HUES48 (cell line): ENCODE results near the gene AP4B1.
"Not testable (repeated sequence)": the region's sequence is repeated elsewhere in the genome, so short reads cannot be mapped to it uniquely, and the experiment has no call there.

Experiments
- H3K27ac ChIP-seq: one replicate; pipeline ENCODE4 v1.7.0; 2013; ENCODE audit warnings: low read depth, low read length, inconsistent platforms
- H3K27me3 ChIP-seq: 2 replicates; pipeline ENCODE4 v1.6.1; 2013; ENCODE audit warnings: mild to moderate bottlenecking, low read length; ENCODE audit not compliant: control insufficient read depth, insufficient read depth
- H3K36me3 ChIP-seq: 2 replicates; pipeline ENCODE4 v1.6.1; 2013; ENCODE audit warnings: low read length; ENCODE audit not compliant: control insufficient read depth, insufficient read depth
- H3K4me1 ChIP-seq: 2 replicates; pipeline ENCODE4 v1.6.1; 2013; ENCODE audit warnings: mild to moderate bottlenecking, low read length; ENCODE audit not compliant: control insufficient read depth, insufficient read depth
- H3K4me3 ChIP-seq: 2 replicates; pipeline ENCODE4 v1.5.1; 2013; ENCODE audit warnings: mild to moderate bottlenecking, low read depth, low read length
- H3K9ac ChIP-seq: 2 replicates; pipeline ENCODE4 v1.6.1; 2013; ENCODE audit warnings: mild to moderate bottlenecking, low read depth, low read length, moderate library complexity
- H3K9me3 ChIP-seq: 2 replicates; pipeline ENCODE4 v1.6.1; 2013; ENCODE audit warnings: low read length; ENCODE audit not compliant: control insufficient read depth, insufficient read depth

AP4B1 gene

DNA sequence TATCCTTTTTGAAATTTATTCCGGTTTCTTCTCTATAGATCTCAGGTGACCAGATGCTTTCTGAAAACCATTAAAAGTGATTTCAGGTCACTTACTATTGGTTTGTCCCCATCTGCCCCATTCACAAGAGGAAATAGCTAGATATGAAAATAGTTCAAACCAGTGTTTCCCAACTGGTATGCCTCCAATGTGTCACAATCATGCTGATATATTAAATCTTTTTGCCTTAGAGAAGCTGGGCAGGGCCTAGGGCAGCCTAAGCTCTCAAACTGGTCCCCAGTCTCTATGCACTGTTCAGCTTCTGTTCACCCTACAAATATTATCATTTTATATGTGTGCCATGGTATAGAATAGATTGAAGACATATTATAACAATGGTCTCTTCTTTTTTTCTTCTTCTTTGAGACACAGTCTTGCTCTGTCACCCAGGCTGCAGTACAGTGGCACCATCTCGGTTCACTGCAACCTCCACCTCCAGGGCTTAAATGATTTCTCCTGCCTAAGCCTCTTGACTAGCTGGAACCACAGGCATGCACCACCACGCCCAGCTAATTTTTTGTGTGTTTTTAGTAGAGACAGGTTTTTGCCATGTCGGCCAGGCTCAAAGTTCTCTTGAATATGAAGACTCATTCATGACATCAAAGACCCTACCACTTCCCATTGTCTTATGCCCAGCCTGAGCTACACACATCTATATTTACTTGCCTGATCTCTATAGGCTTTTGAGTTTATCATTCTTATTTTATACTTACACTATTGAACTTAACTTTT is 48.8 kb downstream of the AP4B1 start:
- Histone ChIP-seq H3K27ac (no peak overlapping the region), H3K4me1 (no peaks in the 10 kb centered on the region), H3K9me3 (no peaks in the 10 kb centered on the region), H3K4me3 (no peak overlapping the region), H3K9ac (no peak overlapping the region), H3K27me3 (no peaks in the 10 kb centered on the region), H3K36me3 (no peaks in the 10 kb centered on the region)

DNA sequence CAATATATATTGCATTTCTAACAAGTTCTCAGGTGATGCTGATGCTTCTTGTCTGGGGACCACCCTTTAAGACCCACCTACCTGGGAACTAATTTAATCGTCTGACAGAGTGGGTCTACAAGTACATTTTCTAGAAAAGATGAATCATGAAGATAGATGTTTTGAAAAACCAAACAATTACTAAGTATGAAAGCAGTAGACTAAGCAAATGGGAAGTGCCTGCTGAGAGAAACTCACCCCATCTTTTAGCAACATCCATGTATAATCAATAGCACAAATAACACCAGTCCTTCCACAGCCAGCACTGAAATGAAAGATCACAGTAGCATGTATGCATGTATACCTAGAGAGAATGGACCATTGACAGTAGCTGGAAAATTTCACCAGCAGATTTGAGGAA is 50.4 kb downstream of the AP4B1 start:
- no peaks in the 10 kb centered on the region for H3K4me1 ChIP-seq
- H3K9me3 ChIP-seq: no peaks in the 10 kb centered on the region
- H3K27ac ChIP-seq: no peak overlapping the region
- H3K27me3 ChIP-seq: no peaks in the 10 kb centered on the region
- H3K36me3 ChIP-seq: no peaks in the 10 kb centered on the region
- no peak overlapping the region for H3K4me3 ChIP-seq
- no peak overlapping the region for H3K9ac ChIP-seq

DNA sequence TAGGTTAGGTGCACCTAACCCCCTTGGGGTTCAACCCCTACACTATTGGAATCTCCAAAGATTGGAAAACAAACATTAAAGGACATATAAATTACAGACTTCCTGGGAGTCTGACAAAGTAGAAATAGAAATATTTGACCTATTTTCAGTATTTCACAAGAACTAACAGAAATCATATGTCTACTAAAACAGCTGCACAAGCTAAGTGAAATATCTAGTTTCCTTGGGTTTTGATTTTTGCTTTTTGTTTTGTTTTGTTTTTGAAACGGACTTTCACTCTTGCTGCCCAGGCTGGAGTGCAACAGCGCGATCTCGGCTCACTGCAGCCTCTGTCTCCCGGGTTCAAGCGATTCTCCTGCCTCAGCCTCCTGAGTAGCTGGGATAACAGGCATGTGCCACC is 51.9 kb downstream of the AP4B1 start:
- H3K4me1 ChIP-seq, H3K27ac ChIP-seq, H3K27me3 ChIP-seq, H3K9me3 ChIP-seq, H3K36me3 ChIP-seq, H3K4me3 ChIP-seq, H3K9ac ChIP-seq: not testable (repeated sequence)

DNA sequence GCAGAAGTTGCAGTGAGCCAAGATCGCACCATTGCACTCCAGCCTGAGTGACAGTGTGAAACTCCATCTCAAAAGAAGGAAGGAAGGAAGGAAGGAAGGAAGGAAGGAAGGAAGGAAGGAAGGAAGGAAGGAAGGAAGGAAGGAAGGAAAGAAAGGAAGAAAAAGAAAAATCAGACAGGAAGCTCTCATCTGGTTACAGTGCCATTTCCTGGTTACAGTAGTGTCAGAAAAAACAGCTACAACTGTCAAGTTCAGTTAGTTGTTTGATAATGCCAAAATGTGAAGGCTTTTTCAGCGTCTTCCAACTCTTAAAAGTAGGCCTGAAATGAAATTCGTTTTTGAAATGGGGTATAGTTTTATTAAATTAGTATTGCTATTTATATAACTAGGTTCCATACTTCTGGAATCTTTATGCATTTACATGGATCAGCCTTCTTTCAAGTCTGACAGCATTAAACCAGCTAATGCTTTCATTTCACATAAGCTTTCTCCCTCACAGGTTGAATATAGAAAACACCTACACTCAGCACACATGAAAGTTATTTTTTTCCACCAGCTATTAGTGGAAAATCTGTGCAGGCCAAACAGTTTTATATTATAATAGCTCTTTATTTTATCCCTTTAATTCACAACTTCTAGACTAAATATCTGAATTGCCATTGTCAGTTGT is 54.3 kb downstream of the AP4B1 start:
- H3K9me3 ChIP-seq: no peaks in the 10 kb centered on the region
- no peaks in the 10 kb centered on the region for H3K27me3 ChIP-seq
- H3K27ac ChIP-seq: no peak overlapping the region
- H3K9ac ChIP-seq: no peak overlapping the region
- no peaks in the 10 kb centered on the region for H3K4me1 ChIP-seq
- H3K36me3 ChIP-seq: no peaks in the 10 kb centered on the region
- no peak overlapping the region for H3K4me3 ChIP-seq

DNA sequence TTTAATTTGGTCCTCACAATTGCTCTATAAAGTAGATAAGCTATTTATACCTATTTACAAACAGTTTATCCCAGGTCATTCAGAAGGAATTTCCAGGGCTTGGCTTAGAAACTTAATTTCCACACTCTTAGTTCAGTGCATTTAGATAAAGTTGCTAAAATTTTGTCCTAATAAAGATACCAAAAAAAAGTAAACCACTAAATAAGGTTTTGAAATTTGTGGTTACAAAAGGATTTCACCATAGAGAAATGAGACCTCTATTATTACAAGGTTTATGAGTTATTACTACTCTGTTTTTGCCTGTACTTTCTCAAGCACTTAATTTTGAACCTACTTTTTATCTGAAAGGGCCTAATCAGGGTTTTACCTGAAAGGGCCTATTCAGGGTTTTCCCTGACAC is 55.5 kb downstream of the AP4B1 start:
- H3K27ac ChIP-seq: no peak overlapping the region
- H3K4me3 ChIP-seq: no peak overlapping the region
- H3K9me3 ChIP-seq: no peaks in the 10 kb centered on the region
- H3K36me3 ChIP-seq: no peaks in the 10 kb centered on the region
- H3K27me3 ChIP-seq: no peaks in the 10 kb centered on the region
- H3K4me1 ChIP-seq: no peaks in the 10 kb centered on the region
- H3K9ac ChIP-seq: no peak overlapping the region

DNA sequence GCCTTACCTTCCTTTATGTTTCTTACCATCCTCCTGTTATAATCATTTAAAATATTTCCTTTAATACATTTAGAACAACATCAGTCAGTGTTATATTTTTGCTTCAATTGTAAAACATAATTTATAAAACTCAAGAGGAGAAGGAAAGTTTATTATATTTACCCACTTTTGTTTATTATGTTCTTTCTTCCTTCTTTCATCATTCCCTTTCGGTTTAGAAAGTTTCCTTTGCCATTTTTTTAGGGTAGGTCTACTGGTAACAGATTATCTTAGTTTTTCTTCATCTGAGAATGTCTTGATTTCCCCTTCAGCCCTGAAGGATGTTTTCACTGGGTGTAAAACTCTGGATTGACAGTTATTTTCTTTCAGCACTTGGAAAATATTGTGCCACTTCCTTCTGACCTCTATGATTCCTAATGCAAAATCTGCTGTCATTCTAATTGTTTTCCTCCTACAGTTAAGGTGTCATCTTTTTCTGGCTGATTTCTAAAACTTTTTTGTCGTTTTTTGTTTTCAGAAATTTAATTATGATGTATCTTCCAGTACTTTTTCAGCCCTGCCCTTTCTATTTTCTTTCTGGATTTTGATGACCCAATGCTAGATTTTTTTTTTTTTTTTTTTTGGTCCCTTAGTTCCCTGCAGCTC is 58.1 kb downstream of the AP4B1 start:
- no peak overlapping the region for H3K9ac ChIP-seq
- no peaks in the 10 kb centered on the region for H3K27me3 ChIP-seq
- H3K36me3 ChIP-seq: no peaks in the 10 kb centered on the region
- H3K4me3 ChIP-seq: no peak overlapping the region
- H3K9me3 ChIP-seq: no peaks in the 10 kb centered on the region
- no peaks in the 10 kb centered on the region for H3K4me1 ChIP-seq
- no peak overlapping the region for H3K27ac ChIP-seq
